Activated naive CD8-positive, alpha-beta T cell treated with anti-CD3 and anti-CD28 coated beads for 36 hours (primary cell): ENCODE measurements around the gene DTYMK. TPM values are rescaled to one million over a fixed set of nuclear protein-coding genes. Genes with fewer than 3 reads are reported as not detected.
"Not testable (repeated sequence)": the region's sequence is repeated elsewhere in the genome, so short reads cannot be mapped to it uniquely, and the experiment has no call there.

Experiments
- DNase-seq: peaks from one replicate; pipeline ENCODE4 v3.0.0; 2021
- H3K27ac Mint-ChIP-seq: one replicate; pipeline ENCODE4 v1.8.0; 2022; ENCODE audit warnings: mild to moderate bottlenecking, moderate library complexity, mixed read lengths
- H3K27me3 Mint-ChIP-seq: one replicate; pipeline ENCODE4 v1.8.0; 2022; ENCODE audit warnings: mild to moderate bottlenecking, mixed read lengths
- H3K36me3 Mint-ChIP-seq: one replicate; pipeline ENCODE4 v1.8.0; 2021; ENCODE audit warnings: mild to moderate bottlenecking, mixed read lengths
- H3K4me1 Mint-ChIP-seq: one replicate; pipeline ENCODE4 v1.8.0; 2021; ENCODE audit warnings: mixed read lengths
- H3K4me3 Mint-ChIP-seq: one replicate; pipeline ENCODE4 v1.8.0; 2022; ENCODE audit warnings: mild to moderate bottlenecking, moderate library complexity, mixed read lengths
- H3K9me3 Mint-ChIP-seq: one replicate; pipeline ENCODE4 v1.8.0; 2022; ENCODE audit warnings: mixed read lengths
- total RNA-seq, 2 experiments: library from RNA; stranded (reverse); gene quantifications; one replicate each; pipeline ENCODE4 v1.2.3, GENCODE V29; 2021

Gene DTYMK, protein sequence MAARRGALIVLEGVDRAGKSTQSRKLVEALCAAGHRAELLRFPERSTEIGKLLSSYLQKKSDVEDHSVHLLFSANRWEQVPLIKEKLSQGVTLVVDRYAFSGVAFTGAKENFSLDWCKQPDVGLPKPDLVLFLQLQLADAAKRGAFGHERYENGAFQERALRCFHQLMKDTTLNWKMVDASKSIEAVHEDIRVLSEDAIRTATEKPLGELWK
- total RNA-seq = 100 to 1,000 TPM; 116 to 121 TPM

DNA sequence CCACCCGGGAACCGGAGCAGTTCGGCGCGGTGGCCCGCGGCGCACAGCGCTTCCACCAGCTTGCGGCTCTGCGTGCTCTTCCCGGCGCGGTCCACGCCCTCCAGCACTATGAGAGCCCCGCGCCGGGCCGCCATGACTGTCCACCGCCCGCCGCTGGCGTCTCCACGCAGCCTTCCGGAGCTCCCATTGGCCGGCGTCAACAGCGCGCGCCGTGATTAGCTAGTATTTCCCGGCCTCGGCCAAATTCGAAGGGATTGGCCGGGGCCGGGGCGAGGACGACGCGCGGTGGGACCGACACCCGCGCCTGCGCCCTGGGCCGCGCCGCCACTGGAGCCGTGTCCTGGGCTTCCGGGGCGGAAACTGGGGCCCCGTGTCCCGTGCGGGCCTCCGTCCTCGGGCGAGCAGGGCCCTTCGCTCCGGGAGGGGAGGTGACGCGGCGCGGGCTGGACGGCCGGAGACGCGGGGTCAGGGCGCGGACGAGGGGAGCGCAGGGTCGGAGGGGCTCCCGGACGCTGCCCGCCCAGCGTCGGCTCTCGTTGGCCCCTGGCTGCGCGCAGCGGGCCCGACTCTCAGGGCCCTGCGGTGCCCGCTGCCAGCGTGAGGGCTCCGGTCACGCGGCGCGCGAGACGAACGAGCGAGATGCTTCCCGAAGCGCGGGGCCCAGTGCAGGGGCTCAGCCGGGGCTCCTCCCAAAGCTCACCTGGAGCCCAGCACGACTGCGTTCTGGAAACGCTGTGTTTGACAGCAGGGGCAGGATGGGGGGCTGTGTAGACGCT is at the start of gene DTYMK:
DTYMK (minus strand) TSS at position 166 of the 776 bp plus-strand sequence; CDS start at position 134, 32 bp downstream.
- H3K36me3 Mint-ChIP-seq = peaks cover 42% of the 10 kb centered on the region
- H3K27ac Mint-ChIP-seq = peak within 1 kb of the TSS; percentile 95
- peak within 1 kb of the TSS; percentile 95 for H3K4me3 Mint-ChIP-seq
- H3K27me3 Mint-ChIP-seq = no peaks in the 10 kb centered on the region
- no peaks in the 10 kb centered on the region for H3K9me3 Mint-ChIP-seq
- DNase-seq = peak; percentile 99
- H3K4me1 Mint-ChIP-seq = peaks cover 26% of the 10 kb centered on the region

DNA sequence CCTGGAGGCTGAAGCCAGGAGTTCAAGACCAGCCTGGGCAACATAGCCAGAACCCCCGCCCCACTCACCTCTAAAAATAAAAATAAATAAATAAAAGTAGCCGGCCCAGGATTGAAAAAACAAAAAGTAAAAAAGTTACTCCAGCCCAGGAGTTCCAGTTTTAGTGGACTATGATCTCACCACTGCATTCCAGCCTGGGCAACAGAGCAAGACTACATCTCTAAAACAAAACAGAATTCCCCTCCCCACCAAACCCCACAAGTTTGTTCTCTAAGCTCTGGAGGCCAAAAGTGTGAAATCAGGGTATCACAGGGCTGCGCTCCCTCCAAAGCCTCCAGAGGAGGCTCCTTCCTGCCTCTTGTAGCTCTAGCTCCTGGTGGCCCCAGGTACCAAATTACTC is 49.5 kb upstream of the DTYMK start:
- H3K9me3 Mint-ChIP-seq = no peaks in the 10 kb centered on the region
- H3K4me3 Mint-ChIP-seq = peak overlapping the region; percentile 84
- H3K36me3 Mint-ChIP-seq = peaks cover 26% of the 10 kb centered on the region
- H3K4me1 Mint-ChIP-seq = peaks cover 42% of the 10 kb centered on the region
- H3K27me3 Mint-ChIP-seq = no peaks in the 10 kb centered on the region
- DNase-seq = no peak
- peak overlapping the region; percentile 38 for H3K27ac Mint-ChIP-seq

GRCh38 chr2:241734467-241735208 is 48.0 kb upstream of the DTYMK start, which contains the start of gene D2HGDH:
TSS of gene D2HGDH (plus strand) at chr2:241734630. CDS start at chr2:241735225, 595 bp downstream.
- Mint-ChIP-seq H3K36me3 (peaks cover 27% of the 10 kb centered on the region), H3K4me1 (peaks cover 39% of the 10 kb centered on the region), H3K27ac (peak within 1 kb of the TSS; percentile 81), H3K27me3 (no peaks in the 10 kb centered on the region), H3K4me3 (peak within 1 kb of the TSS; percentile 84), H3K9me3 (no peaks in the 10 kb centered on the region)
- peak; percentile 94 for DNase-seq

DNA sequence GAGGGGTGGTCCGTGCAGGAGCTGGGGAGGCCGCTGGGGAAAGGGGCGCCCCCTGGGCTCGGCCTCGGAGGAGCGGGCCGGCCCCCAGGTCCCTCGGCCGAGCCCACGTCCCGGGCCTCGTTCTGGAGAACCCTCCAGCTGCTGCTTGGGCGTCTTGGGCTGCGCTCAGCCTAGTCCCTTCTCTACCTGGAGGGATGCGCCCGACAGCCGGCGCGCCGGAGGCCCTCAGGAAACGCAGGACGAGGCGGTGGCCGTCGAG is 47.5 kb upstream of the DTYMK start:
- Mint-ChIP-seq H3K4me3 (peak overlapping the region; percentile 34), H3K4me1 (peaks cover 36% of the 10 kb centered on the region)

DNA sequence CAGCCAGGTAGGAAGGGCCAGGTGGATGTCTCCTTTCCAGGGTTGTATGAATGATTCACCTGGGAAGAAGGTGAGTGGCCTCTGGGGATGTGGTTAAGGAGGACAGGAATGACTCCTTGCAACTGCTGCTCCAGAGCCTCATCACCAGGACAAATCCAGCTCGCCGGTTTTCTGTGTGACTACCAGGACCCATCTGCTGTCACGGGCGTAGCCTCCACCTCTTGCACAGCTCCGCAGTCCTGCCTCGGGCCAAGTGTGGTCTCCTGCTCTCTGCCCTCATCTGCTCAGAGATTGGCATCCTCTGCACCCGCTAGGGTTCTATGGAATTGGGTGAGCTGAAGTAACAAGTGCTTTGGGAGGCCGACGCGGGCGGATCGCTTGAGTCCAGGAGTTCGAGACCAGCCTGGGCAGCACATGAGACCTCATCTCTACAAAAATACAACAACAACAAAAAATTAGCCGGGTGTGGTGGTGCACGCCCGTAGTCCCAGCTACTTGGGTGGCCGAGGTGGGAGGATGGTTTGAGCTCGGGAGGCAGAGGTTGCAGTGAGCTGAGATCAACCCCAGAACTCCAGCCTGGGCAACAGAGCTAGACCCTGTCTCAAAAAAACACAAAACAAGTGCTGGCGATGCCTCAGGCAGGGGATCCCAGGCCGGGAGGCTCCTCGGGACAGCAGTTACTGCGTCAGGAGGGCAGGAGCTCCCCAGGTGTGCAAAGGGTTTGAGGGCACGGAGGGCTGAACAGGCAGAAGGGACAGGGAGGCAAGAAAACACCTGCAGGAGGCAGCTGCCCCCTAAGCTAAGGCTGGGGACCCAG is 47.0 kb upstream of the DTYMK start:
- Mint-ChIP-seq H3K27me3 (no peaks in the 10 kb centered on the region), H3K4me3 (peak overlapping the region; percentile 40), H3K27ac (peak overlapping the region; percentile 42), H3K9me3 (no peaks in the 10 kb centered on the region), H3K36me3 (peaks cover 24% of the 10 kb centered on the region), H3K4me1 (peaks cover 32% of the 10 kb centered on the region)
- DNase-seq = no peak

More for the DNA sequence above, 47.5 kb upstream of the DTYMK start:
- DNase-seq = no peak
- no peaks in the 10 kb centered on the region for H3K9me3 Mint-ChIP-seq
- no peak overlapping the region for H3K27ac Mint-ChIP-seq
- H3K27me3 Mint-ChIP-seq = no peaks in the 10 kb centered on the region
- peaks cover 27% of the 10 kb centered on the region for H3K36me3 Mint-ChIP-seq

DNA sequence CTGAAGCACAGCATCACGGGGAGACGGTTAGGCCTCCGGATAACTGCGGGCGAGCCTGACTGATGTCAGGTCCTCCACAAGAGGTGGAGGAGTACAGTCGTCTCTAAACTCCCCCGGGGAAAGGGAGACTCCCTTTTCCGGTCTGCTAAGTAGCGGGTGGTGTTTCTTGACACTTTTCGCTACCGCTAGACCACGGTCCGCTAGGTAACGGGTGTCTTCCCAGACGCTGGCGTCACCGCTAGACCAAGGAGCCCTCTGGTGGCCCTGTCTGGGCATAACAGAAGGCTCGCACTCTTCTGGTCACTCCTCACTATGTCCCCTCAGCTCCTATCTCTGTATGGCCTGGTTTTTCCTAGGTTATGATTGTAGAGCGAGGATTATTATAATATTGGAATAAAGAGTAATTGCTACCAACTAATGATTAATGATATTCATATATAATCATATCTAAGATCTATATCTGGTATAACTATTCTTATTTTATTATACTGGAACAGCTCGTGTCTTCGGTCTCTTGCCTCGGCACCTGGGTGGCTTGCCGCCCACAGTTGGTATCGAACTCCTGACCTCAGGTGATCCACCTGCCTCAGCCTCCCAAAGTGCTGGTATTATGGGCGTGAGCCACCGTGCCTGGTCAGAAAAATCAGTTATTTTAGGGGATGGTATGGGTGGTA is 46.0 kb upstream of the DTYMK start:
- H3K4me3 Mint-ChIP-seq, H3K27me3 Mint-ChIP-seq, H3K9me3 Mint-ChIP-seq, H3K27ac Mint-ChIP-seq: not testable (repeated sequence)
- peaks cover 31% of the 10 kb centered on the region for H3K4me1 Mint-ChIP-seq
- DNase-seq = peak; percentile 69
- peaks cover 22% of the 10 kb centered on the region for H3K36me3 Mint-ChIP-seq

- Mint-ChIP-seq H3K27me3 (no peaks in the 10 kb centered on the region), H3K4me1 (peaks cover 25% of the 10 kb centered on the region), H3K4me3 (no peak overlapping the region), H3K9me3 (no peaks in the 10 kb centered on the region), H3K27ac (no peak overlapping the region), H3K36me3 (peaks cover 9% of the 10 kb centered on the region)
- no peak for DNase-seq
Measured at GRCh38 chr2:241730671-241731293, 44.2 kb upstream of the DTYMK start.

DNA sequence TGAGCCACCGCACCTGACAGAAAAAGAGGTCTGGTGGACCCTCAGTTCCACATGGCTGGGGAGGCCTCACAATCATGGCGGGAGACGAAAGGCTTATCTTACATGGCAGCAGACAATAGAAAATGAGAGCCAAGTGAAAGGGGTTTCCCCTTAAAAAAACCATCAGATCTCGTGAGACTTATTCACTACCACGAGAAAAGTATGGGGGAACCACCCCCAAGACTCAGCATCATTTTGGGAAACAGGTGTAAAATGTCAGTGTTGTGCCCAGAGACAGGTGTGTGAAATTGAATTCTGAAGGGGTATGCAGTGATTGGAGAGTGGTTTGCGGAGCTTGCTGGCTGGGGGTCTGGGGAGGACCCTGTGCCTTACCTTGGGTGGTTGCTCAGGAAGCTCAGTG is 43.3 kb upstream of the DTYMK start:
- no peak for DNase-seq
- no peak overlapping the region for H3K27ac Mint-ChIP-seq

GRCh38 chr2:241728627-241729026 is 42.0 kb upstream of the DTYMK start:
- H3K36me3 Mint-ChIP-seq = peaks cover 17% of the 10 kb centered on the region
- H3K4me3 Mint-ChIP-seq = no peak overlapping the region
- no peaks in the 10 kb centered on the region for H3K27me3 Mint-ChIP-seq
- no peaks in the 10 kb centered on the region for H3K9me3 Mint-ChIP-seq
- DNase-seq = no peak
- no peak overlapping the region for H3K27ac Mint-ChIP-seq
- H3K4me1 Mint-ChIP-seq = peaks cover 25% of the 10 kb centered on the region

More for the DNA sequence above, 43.3 kb upstream of the DTYMK start:
- peaks cover 9% of the 10 kb centered on the region for H3K36me3 Mint-ChIP-seq
- H3K4me1 Mint-ChIP-seq = peaks cover 25% of the 10 kb centered on the region
- H3K4me3 Mint-ChIP-seq = no peak overlapping the region
- no peaks in the 10 kb centered on the region for H3K27me3 Mint-ChIP-seq
- no peaks in the 10 kb centered on the region for H3K9me3 Mint-ChIP-seq

DNA sequence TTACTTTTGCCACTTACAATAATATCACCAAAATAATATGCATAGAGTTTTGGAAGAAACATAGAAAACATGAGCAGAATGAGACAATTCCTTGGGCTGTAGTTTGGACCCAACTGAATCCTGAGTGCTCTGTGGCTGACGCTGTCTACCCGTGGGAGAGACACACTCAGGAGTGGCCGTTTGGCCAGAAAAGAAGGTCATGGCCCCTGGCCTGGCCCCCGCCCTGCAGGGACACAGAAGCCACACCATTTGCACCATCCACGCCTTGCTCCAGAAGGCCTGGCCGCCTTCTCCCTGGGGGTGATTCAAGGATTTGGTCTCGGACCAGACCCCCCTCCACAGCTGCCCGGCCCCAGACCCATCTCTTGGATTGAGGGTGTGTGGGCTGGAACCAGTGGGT is 41.4 kb upstream of the DTYMK start:
- no peak overlapping the region for H3K27ac Mint-ChIP-seq

GRCh38 chr2:241726459-241726858 is 39.8 kb upstream of the DTYMK start:
- Mint-ChIP-seq H3K27me3 (no peaks in the 10 kb centered on the region), H3K4me1 (peaks cover 15% of the 10 kb centered on the region), H3K36me3 (peaks cover 39% of the 10 kb centered on the region), H3K4me3 (no peak overlapping the region), H3K27ac (no peak overlapping the region), H3K9me3 (peaks cover 2% of the 10 kb centered on the region)
- DNase-seq = no peak

More for the DNA sequence above, 41.4 kb upstream of the DTYMK start:
- Mint-ChIP-seq H3K36me3 (peaks cover 24% of the 10 kb centered on the region), H3K4me1 (peaks cover 22% of the 10 kb centered on the region), H3K4me3 (no peak overlapping the region), H3K9me3 (peaks cover 2% of the 10 kb centered on the region), H3K27me3 (no peaks in the 10 kb centered on the region)
- DNase-seq = no peak

GRCh38 chr2:241724975-241725870 is 38.6 kb upstream of the DTYMK start:
- no peak for DNase-seq
- no peak overlapping the region for H3K4me3 Mint-ChIP-seq
- no peaks in the 10 kb centered on the region for H3K27me3 Mint-ChIP-seq
- H3K9me3 Mint-ChIP-seq = peaks cover 2% of the 10 kb centered on the region
- H3K27ac Mint-ChIP-seq = no peak overlapping the region
- peaks cover 36% of the 10 kb centered on the region for H3K36me3 Mint-ChIP-seq
- H3K4me1 Mint-ChIP-seq = peaks cover 7% of the 10 kb centered on the region

GRCh38 chr2:241724259-241724974 is 37.8 kb upstream of the DTYMK start:
- peak; percentile 31 for DNase-seq
- H3K4me1 Mint-ChIP-seq = no peaks in the 10 kb centered on the region
- H3K9me3 Mint-ChIP-seq = peaks cover 2% of the 10 kb centered on the region
- H3K27ac Mint-ChIP-seq = no peak overlapping the region
- H3K36me3 Mint-ChIP-seq = peaks cover 36% of the 10 kb centered on the region
- H3K27me3 Mint-ChIP-seq = no peaks in the 10 kb centered on the region
- H3K4me3 Mint-ChIP-seq = no peak overlapping the region
